CD4-positive, alpha-beta T cell treated with Interleukin-4 for 4 hours (primary cell): ENCODE results near the gene COX5A.

Source experiments
- DNase-seq: peaks from one replicate; pipeline ENCODE4 v3.0.0-alpha.2; 2020

COX5A gene

DNA sequence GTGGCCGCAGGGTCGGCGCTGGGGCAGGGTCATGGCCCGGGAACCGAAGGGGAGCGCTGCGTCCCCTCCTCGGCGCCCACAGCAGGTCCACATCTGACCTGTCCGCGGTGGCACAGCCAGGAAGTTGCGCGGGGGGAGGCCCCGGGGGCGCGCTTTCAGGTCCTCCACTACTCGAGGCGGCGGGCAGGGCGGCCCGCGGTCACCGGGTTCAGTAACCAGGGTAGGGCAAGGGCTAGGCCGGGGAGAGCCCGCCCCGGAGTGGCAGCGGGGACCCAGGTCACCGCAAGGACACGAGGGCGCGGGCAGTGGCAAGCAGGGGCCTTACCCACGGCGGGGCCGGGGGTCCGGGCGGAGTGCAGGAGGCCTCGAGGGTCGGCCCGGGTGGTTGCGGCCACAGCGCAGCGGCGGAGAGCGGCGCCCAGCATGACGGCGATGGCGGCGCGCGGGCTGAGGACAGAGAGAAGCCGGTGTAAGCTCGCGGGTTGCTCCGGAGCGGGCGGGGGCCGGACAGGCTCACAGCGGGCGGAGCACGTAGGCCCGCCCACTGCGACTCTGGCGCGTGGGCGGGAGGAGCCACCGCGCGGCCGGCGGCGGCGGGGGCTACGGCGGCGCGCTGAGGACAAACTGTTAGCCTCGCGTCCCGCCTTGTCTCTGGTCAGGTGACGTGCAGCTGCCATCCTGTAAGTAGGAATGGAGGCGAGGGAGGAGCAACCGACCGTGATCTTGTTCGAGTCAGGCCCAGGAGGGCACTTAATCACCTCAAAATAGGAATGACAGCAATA, at the start of gene COX5A:
Gene COX5A, minus strand, starts transcription at position 484 of the 782 bp plus-strand sequence. Its CDS starts 59 bp downstream, at position 425.
- DNase-seq: peak; percentile 93

GRCh38 chr15:74983725-74984231, 45.9 kb upstream of the COX5A start:
- no peak for DNase-seq

- no peak for DNase-seq
Observed at GRCh38 chr15:74982183-74982582, 44.3 kb upstream of the COX5A start.

- DNase-seq: peak; percentile 13
Observed at GRCh38 chr15:74978503-74978902, 40.6 kb upstream of the COX5A start.

GRCh38 chr15:74978077-74978476, 40.2 kb upstream of the COX5A start:
- DNase-seq: no peak

GRCh38 chr15:74977599-74977998, 39.7 kb upstream of the COX5A start:
- DNase-seq: no peak

GRCh38 chr15:74976159-74976558, 38.3 kb upstream of the COX5A start:
- DNase-seq: no peak

DNA sequence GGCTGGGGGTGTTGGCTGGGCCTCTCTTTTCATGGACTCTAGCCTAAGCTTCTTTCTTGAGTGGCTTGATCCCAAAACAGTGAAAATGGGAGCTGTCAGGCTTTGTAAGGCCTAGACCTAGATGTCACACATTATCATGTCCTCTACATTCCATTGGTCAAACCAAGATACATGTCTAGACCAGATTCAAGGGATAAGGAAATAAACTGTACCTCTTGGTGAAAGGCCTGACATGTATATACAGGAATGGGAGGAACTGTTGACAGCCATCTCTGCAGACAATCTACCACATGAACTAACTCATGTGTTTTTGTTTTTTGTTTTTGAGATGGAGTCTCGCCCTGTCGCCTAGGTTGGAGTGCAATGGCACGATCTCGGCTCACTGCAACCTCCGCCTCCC, 29.8 kb upstream of the COX5A start:
- DNase-seq: no peak

DNA sequence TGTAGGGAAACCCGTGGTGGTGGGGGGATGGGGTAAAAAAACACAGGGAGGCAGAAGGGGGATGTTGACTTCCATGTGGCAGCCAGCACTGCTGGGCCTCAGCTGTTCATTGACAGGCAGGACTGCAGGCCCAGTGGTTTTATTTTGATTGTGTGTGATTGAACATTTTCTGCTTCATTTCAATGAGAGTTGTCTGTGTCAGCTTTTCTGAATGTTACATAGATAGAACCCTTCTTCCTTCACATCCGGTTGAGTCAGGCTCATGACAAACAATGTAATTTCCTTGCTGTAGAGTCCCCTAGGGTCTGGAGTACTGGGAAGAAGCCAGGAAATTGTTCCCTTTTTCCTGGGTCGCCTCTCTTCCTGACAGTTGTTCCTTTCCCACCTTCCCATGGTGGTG, 26.9 kb upstream of the COX5A start:
- no peak for DNase-seq

GRCh38 chr15:74963213-74963612, 25.3 kb upstream of the COX5A start:
- DNase-seq: no peak

DNA sequence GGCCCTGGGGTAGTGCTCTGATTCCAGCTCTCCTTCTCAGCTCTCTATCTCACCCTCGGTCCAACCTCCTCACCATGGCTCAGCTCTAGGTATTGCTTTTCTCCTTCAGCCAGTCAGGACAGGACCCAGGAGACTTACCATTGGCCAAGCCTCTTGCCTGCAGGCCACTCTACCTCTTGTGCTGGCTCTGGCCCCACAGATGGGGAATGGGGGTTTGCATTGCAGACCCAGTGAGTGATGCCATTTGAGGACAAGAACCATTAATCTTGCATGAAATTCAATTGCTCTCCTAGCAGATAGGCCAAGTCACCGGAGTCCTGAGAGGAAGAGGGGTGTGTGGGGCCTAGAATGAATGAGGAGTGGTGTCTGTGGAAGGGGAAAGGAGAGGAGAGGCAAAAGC, 24.8 kb upstream of the COX5A start:
- no peak for DNase-seq

- DNase-seq: no peak
Observed at GRCh38 chr15:74962219-74962618, 24.3 kb upstream of the COX5A start.

GRCh38 chr15:74961616-74962015, 23.7 kb upstream of the COX5A start:
- DNase-seq: no peak

GRCh38 chr15:74960995-74961588, 23.2 kb upstream of the COX5A start:
- no peak for DNase-seq

- DNase-seq: no peak
Observed at GRCh38 chr15:74960286-74960685, 22.4 kb upstream of the COX5A start.

- no peak for DNase-seq
Observed at GRCh38 chr15:74959586-74959939, 21.7 kb upstream of the COX5A start.

GRCh38 chr15:74958908-74959585, 21.2 kb upstream of the COX5A start:
- DNase-seq: no peak

GRCh38 chr15:74958320-74958907, 20.5 kb upstream of the COX5A start:
- DNase-seq: no peak

- DNase-seq: no peak
Observed at GRCh38 chr15:74957476-74958035, 19.7 kb upstream of the COX5A start.

DNA sequence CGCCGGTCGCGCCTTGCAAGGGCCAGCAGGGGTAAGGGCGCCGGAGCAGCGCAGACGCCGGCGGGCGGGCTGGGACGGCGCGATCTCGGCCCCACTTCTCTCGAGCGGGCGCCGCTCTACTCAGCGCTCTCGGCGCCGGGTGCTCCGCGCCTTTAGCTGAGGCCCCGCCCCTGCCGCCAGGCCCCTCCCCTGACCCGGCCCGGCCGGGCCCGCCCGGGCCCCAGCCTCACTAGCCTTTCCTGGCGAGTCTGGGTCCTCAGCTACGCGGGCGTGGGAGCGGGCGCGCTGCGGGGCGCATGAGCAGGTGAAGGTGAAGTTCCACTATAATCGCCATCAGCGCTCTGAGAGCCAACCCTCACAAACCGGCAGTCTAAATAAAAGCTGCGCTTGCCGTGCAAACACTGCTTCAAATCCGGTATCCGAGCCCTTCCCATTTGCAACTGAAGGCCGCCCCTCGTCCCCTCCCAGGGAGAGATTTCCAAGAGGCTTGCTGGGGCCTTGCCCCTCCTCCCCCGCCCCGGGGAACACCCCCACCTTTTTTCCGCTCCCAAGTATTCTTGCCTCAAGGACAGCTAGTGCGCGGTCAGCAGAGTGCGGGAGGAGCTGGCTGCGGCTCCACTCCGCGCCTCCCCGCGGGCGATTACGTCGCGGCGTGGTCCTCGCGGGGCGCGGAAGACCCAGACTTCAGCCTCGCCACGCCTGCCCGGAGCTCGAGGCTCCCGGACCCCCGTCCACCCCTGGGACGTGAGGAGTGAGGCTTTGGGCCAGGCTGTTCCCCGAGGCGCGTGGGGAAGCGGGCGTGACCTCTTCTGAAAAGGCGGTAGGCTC, 19.0 kb upstream of the COX5A start, which contains the start of gene RPP25:
Gene RPP25, minus strand, starts transcription at position 125 of the 828 bp plus-strand sequence. CDS start 189 bp downstream, outside the sequence.
- peak; percentile 46 for DNase-seq

DNA sequence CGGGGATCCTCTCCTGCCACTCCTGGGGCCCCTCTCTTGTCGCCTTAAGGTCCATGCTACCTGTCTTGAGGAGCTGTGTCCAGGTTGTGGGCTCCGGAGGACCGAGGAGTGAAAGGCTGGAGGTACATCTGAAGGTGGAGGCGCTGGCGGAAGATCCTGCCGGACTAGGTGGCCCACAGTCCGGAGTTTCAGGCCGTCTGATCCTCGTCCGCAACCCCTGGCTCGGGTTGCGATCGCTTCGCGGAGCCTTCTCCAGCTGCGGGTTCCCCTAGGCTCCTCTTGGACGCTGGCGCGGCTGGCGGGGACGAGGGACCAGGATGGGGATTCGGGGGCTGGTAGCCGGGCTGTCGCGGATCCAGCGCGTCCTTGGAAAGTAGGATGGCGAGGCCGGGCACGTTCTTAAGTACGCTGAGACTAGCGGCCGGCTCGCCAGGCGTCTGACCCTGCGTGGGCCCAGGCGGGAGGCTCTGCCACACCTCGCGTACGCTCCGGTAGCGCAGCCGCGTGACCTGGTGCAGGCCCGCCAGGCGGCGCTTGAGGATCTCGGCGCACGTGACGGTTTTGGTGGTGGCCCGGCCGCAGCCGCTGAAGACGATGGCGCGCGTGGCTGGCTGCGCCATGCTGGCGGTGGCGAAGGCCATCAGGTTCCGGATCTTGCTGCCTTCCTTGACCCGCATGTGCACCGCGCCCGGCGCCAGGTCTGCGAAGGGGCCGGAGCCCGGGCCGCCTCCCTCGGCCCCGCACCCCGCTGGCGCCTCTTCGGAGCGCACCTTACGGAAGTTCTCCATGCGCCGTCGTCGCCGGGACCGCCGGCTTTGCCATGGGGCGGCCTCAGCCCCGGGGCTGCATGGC, 18.1 kb upstream of the COX5A start:
- DNase-seq: peak; percentile 42
